ENCODE results near the gene SMARCD3. TPM values are rescaled to one million over a fixed set of nuclear protein-coding genes. Genes with fewer than 3 reads are reported as not detected.

SMARCD3 gene
- polyA plus RNA-seq (ENCODE audit: insufficient read length in 4 of 4) = 10 to 100 TPM; 64.8 to 92.8 (median 84.6) TPM

GRCh38 chr7:151248346-151249033 is at the start of gene SMARCD3:
TSS of gene SMARCD3 (minus strand) at chr7:151248694. CDS start at chr7:151248562, 132 bp downstream.
- DNase-seq (ENCODE audit: low read depth in 4 of 4, low spot score in 3 of 4) = no peak

GRCh38 chr7:151296202-151296992 is 47.9 kb upstream of the SMARCD3 start:
- no peak for DNase-seq (ENCODE audit: low read depth in 4 of 4, low spot score in 3 of 4)

- DNase-seq (ENCODE audit: low read depth in 4 of 4, low spot score in 3 of 4) = no peak
Measured at GRCh38 chr7:151292850-151293249, 44.4 kb upstream of the SMARCD3 start.

- no peak for DNase-seq (ENCODE audit: low read depth in 4 of 4, low spot score in 3 of 4)
Measured at GRCh38 chr7:151291206-151291605, 42.7 kb upstream of the SMARCD3 start.

GRCh38 chr7:151290355-151290760 is 41.9 kb upstream of the SMARCD3 start:
- DNase-seq (ENCODE audit: low read depth in 4 of 4, low spot score in 3 of 4) = no peak

GRCh38 chr7:151289891-151290290 is 41.4 kb upstream of the SMARCD3 start:
- DNase-seq (ENCODE audit: low read depth in 4 of 4, low spot score in 3 of 4) = no peak

- DNase-seq (ENCODE audit: low read depth in 4 of 4, low spot score in 3 of 4) = no peak
Measured at GRCh38 chr7:151286148-151286547, 37.7 kb upstream of the SMARCD3 start.

- no peak for DNase-seq (ENCODE audit: low read depth in 4 of 4, low spot score in 3 of 4)
Measured at GRCh38 chr7:151283302-151283701, 34.8 kb upstream of the SMARCD3 start.

- no peak for DNase-seq (ENCODE audit: low read depth in 4 of 4, low spot score in 3 of 4)
Measured at GRCh38 chr7:151282111-151282510, 33.6 kb upstream of the SMARCD3 start.

- no peak for DNase-seq (ENCODE audit: low read depth in 4 of 4, low spot score in 3 of 4)
Measured at GRCh38 chr7:151281686-151282085, 33.2 kb upstream of the SMARCD3 start.

- DNase-seq (ENCODE audit: low read depth in 4 of 4, low spot score in 3 of 4) = no peak
Measured at GRCh38 chr7:151280388-151281019, 32.0 kb upstream of the SMARCD3 start.

GRCh38 chr7:151279868-151280267 is 31.4 kb upstream of the SMARCD3 start:
- DNase-seq (ENCODE audit: low read depth in 4 of 4, low spot score in 3 of 4) = no peak

- DNase-seq (ENCODE audit: low read depth in 4 of 4, low spot score in 3 of 4) = no peak
Measured at GRCh38 chr7:151278949-151279348, 30.5 kb upstream of the SMARCD3 start.

GRCh38 chr7:151277631-151278030 is 29.1 kb upstream of the SMARCD3 start:
- no peak for DNase-seq (ENCODE audit: low read depth in 4 of 4, low spot score in 3 of 4)

- peak in 3 of 4 donors; percentile 38 to 53 (median 41) for DNase-seq (ENCODE audit: low read depth in 4 of 4, low spot score in 3 of 4)
Measured at GRCh38 chr7:151276666-151277590, 28.4 kb upstream of the SMARCD3 start.

GRCh38 chr7:151275813-151276577 is 27.5 kb upstream of the SMARCD3 start:
- DNase-seq (ENCODE audit: low read depth in 4 of 4, low spot score in 3 of 4) = no peak

GRCh38 chr7:151274936-151275812 is 26.7 kb upstream of the SMARCD3 start:
- DNase-seq (ENCODE audit: low read depth in 4 of 4, low spot score in 3 of 4) = no peak

- DNase-seq (ENCODE audit: low read depth in 4 of 4, low spot score in 3 of 4) = no peak
Measured at GRCh38 chr7:151274396-151274795, 25.9 kb upstream of the SMARCD3 start.

All from left renal pelvis (tissue), 4 donors.